NCI-H2107 treated with DMSO at 0.1 percent for 48 hours (cell line): ENCODE measurements around the gene DNMT3A.

Source experiments
- DNase-seq: peaks from one replicate; lab custom pipeline; 2025; ENCODE audit not compliant: unreplicated experiment; lab: John Stamatoyannopoulos, UW

The DNMT3A gene

GRCh38 chr2:25262288-25262687, 79.4 kb downstream of the DNMT3A start:
- no peak for DNase-seq

GRCh38 chr2:25259737-25260124, 82.0 kb downstream of the DNMT3A start:
- DNase-seq = no peak

GRCh38 chr2:25258847-25259736, 82.6 kb downstream of the DNMT3A start:
- no peak for DNase-seq

GRCh38 chr2:25257931-25258846, 83.5 kb downstream of the DNMT3A start:
- peak; percentile 46 for DNase-seq

GRCh38 chr2:25257032-25257552, 84.6 kb downstream of the DNMT3A start:
- no peak for DNase-seq

- no peak for DNase-seq
Measured at GRCh38 chr2:25256488-25256875, 85.2 kb downstream of the DNMT3A start.

GRCh38 chr2:25255745-25256487, 85.8 kb downstream of the DNMT3A start:
- no peak for DNase-seq

- no peak for DNase-seq
Measured at GRCh38 chr2:25254961-25255360, 86.8 kb downstream of the DNMT3A start.

GRCh38 chr2:25253153-25253626, 88.5 kb downstream of the DNMT3A start:
- DNase-seq = no peak

- DNase-seq = no peak
Measured at GRCh38 chr2:25252291-25253152, 89.2 kb downstream of the DNMT3A start.

- peak; percentile 42 for DNase-seq
Measured at GRCh38 chr2:25251422-25252273, 90.1 kb downstream of the DNMT3A start.

GRCh38 chr2:25251071-25251421, 90.7 kb downstream of the DNMT3A start:
- DNase-seq = no peak

GRCh38 chr2:25250331-25251070, 91.2 kb downstream of the DNMT3A start:
- no peak for DNase-seq

GRCh38 chr2:25249785-25250184, 91.9 kb downstream of the DNMT3A start:
- DNase-seq = no peak

GRCh38 chr2:25247792-25248512, 93.8 kb downstream of the DNMT3A start:
- DNase-seq = no peak

GRCh38 chr2:25246558-25247290, 95.0 kb downstream of the DNMT3A start:
- no peak for DNase-seq

- no peak for DNase-seq
Measured at GRCh38 chr2:25246001-25246400, 95.7 kb downstream of the DNMT3A start.
